Activated T-cell treated with anti-CD3 and anti-CD28 coated beads for 24 hours (primary cell): ENCODE results near the gene CCDC183.
"Not testable (repeated sequence)": the region's sequence is repeated elsewhere in the genome, so short reads cannot be mapped to it uniquely, and the experiment has no call there.

Experiments used
- DNase-seq: peaks from one replicate; pipeline ENCODE4 v3.0.0-alpha.2; 2020; ENCODE audit warnings: low read depth

Gene CCDC183

GRCh38 chr9:136802321-136802720 lies 6.2 kb downstream of the CCDC183 start:
- DNase-seq, result no peak

- DNase-seq, result not testable (repeated sequence)
Observed at GRCh38 chr9:136803009-136803550, 6.9 kb downstream of the CCDC183 start.

GRCh38 chr9:136803551-136804508 lies 7.7 kb downstream of the CCDC183 start:
- DNase-seq, result no peak

GRCh38 chr9:136804509-136805206 lies 8.5 kb downstream of the CCDC183 start:
- no peak for DNase-seq

- DNase-seq, result no peak
Observed at GRCh38 chr9:136805207-136805740, 9.1 kb downstream of the CCDC183 start.

- DNase-seq, result no peak
Observed at GRCh38 chr9:136806067-136806466, 9.9 kb downstream of the CCDC183 start.

- no peak for DNase-seq
Observed at GRCh38 chr9:136806631-136807201, 10.6 kb downstream of the CCDC183 start.

GRCh38 chr9:136807281-136808074 lies 11.3 kb downstream of the CCDC183 start, which contains the start of gene RABL6:
RABL6 (plus strand) TSS chr9:136807948; CDS start chr9:136808197, 249 bp downstream.
- DNase-seq, result peak; percentile 75

GRCh38 chr9:136808075-136808805 lies 12.1 kb downstream of the CCDC183 start:
- no peak for DNase-seq

- no peak for DNase-seq
Observed at GRCh38 chr9:136808806-136809158, 12.6 kb downstream of the CCDC183 start.

GRCh38 chr9:136814725-136815421 lies 18.7 kb downstream of the CCDC183 start:
- DNase-seq, result no peak

GRCh38 chr9:136815422-136815782 lies 19.3 kb downstream of the CCDC183 start:
- DNase-seq, result no peak

- DNase-seq, result no peak
Observed at GRCh38 chr9:136820971-136821825, 25.1 kb downstream of the CCDC183 start.

GRCh38 chr9:136821826-136822544 lies 25.8 kb downstream of the CCDC183 start:
- no peak for DNase-seq

- DNase-seq, result no peak
Observed at GRCh38 chr9:136823136-136824046, 27.3 kb downstream of the CCDC183 start.

- no peak for DNase-seq
Observed at GRCh38 chr9:136824496-136825225, 28.5 kb downstream of the CCDC183 start.
